IMR-90 (cell line): Measurements from ENCODE around the gene SIK3. TPM values are rescaled to one million over a fixed set of nuclear protein-coding genes. Genes with fewer than 3 reads are reported as not detected.

ENCODE experiments used
- ATAC-seq: fragments of 200-7000 bp; cut with Tn5 transposase; 2 replicates; pipeline ENCODE4 v1.9.1; 2020; ENCODE audit warnings: low read depth, mild to moderate bottlenecking, moderate library complexity
- BruUV-seq: library from RNA; stranded (reverse); fragments of 400-500 nt; replicated peaks from 2 replicates; lab custom pipeline; 2021; lab: Mats Ljungman, UMichigan
- CTCF ChIA-PET: fragments of 300-600 bp; formaldehyde crosslinking; extraction: SDS; loops from one replicate; lab custom pipeline; 2021; ENCODE audit warnings: antibody characterized with exemption; lab: Yijun Ruan, JAX
- POLR2A ChIA-PET: fragments of 300-600 bp; sonication (Branson Sonifier 250); formaldehyde crosslinking; loops from one replicate; lab custom pipeline; 2022; ENCODE audit warnings: antibody characterized with exemption; ENCODE audit not compliant: unreplicated experiment; lab: Charles Lee
- DNase-seq: peaks from one replicate; pipeline ENCODE4 v3.0.0; 2013
- H2AFZ ChIP-seq: replicated peaks from 2 replicates; pipeline ENCODE3; 2013; ENCODE audit warnings: low read length, mild to moderate bottlenecking; ENCODE audit not compliant: poor library complexity
- H2AK5ac ChIP-seq: 2 replicates; pipeline ENCODE4 v1.6.1; 2013; ENCODE audit warnings: low read depth, low read length, inconsistent platforms
- H2AK9ac ChIP-seq: replicated peaks from 2 replicates; pipeline ENCODE3; 2013; ENCODE audit warnings: mild to moderate bottlenecking, low read depth, low read length, moderate library complexity; ENCODE audit not compliant: poor library complexity
- H2BK120ac ChIP-seq: 2 replicates; pipeline ENCODE4 v1.6.1; 2013; ENCODE audit warnings: low read depth, low read length, inconsistent platforms
- H2BK15ac ChIP-seq: 3 replicates; pipeline ENCODE4 v1.6.1; 2013; ENCODE audit warnings: low read depth, low read length, inconsistent platforms
- H2BK20ac ChIP-seq: 2 replicates; pipeline ENCODE4 v1.6.1; 2013; ENCODE audit warnings: low read depth, mild to moderate bottlenecking, inconsistent platforms, low read length, moderate library complexity
- H2BK5ac ChIP-seq: 2 replicates; pipeline ENCODE4 v1.6.1; 2013; ENCODE audit warnings: mild to moderate bottlenecking, low read depth, low read length, inconsistent platforms; ENCODE audit not compliant: poor library complexity, severe bottlenecking
- H3K14ac ChIP-seq: replicated peaks from 2 replicates; pipeline ENCODE4 v1.6.1; 2013; ENCODE audit warnings: low read depth, low read length, inconsistent platforms
- H3K18ac ChIP-seq: 2 replicates; pipeline ENCODE4 v1.6.1; 2013; ENCODE audit warnings: low read depth, low read length, control low read depth
- H3K23ac ChIP-seq: 2 replicates; pipeline ENCODE4 v1.6.1; 2013; ENCODE audit warnings: low read depth, low read length, inconsistent platforms
- H3K27ac ChIP-seq: 2 replicates; pipeline ENCODE4 v1.5.1; 2013; ENCODE audit warnings: mild to moderate bottlenecking, control low read depth, low read length; ENCODE audit not compliant: insufficient read depth
- H3K27me3 ChIP-seq: 2 replicates; pipeline ENCODE4 v1.6.1; 2013; ENCODE audit warnings: low read length; ENCODE audit not compliant: control insufficient read depth, insufficient read depth
- H3K36me3 ChIP-seq: 2 replicates; pipeline ENCODE4 v1.6.1; 2013; ENCODE audit warnings: low read length, mixed read lengths; ENCODE audit not compliant: control insufficient read depth, insufficient read depth
- H3K4ac ChIP-seq: 2 replicates; pipeline ENCODE4 v1.6.1; 2013; ENCODE audit warnings: low read depth, low read length, inconsistent platforms
- H3K4me1 ChIP-seq: 2 replicates; pipeline ENCODE4 v1.6.1; 2013; ENCODE audit warnings: low read length, mixed read lengths; ENCODE audit not compliant: control insufficient read depth, insufficient read depth
- H3K4me2 ChIP-seq: 2 replicates; pipeline ENCODE4 v1.6.1; 2013; ENCODE audit warnings: low read depth, mild to moderate bottlenecking, control low read depth, low read length, moderate library complexity
- H3K4me3 ChIP-seq: 2 replicates; pipeline ENCODE4 v1.5.1; 2013; ENCODE audit warnings: low read depth, mild to moderate bottlenecking, control low read depth, low read length, moderate library complexity; ENCODE audit not compliant: insufficient read depth
- H3K56ac ChIP-seq: 2 replicates; pipeline ENCODE4 v1.6.1; 2013; ENCODE audit warnings: low read length, inconsistent platforms; ENCODE audit not compliant: insufficient read depth; ENCODE audit errors: extremely low read depth
- H3K79me1 ChIP-seq, 2 experiments: 2 replicates each; pipeline ENCODE4 v1.6.1; 2013; ENCODE audit warnings: low read length in 2 of 2, inconsistent platforms in 1 of 2, low read depth in 1 of 2
- H3K9ac ChIP-seq: 2 replicates; pipeline ENCODE4 v1.6.1; 2013; ENCODE audit warnings: low read depth, low read length, control low read depth
- H3K9me1 ChIP-seq: 2 replicates; pipeline ENCODE4 v1.6.1; 2013; ENCODE audit warnings: low read length, inconsistent platforms; ENCODE audit not compliant: insufficient read depth
- H3K9me3 ChIP-seq: 2 replicates; pipeline ENCODE4 v1.6.1; 2013; ENCODE audit warnings: low read length; ENCODE audit not compliant: control insufficient read depth, insufficient read depth
- H4K20me1 ChIP-seq: 2 replicates; pipeline ENCODE4 v1.6.1; 2013; ENCODE audit warnings: low read length, inconsistent platforms; ENCODE audit not compliant: insufficient read depth
- H4K5ac ChIP-seq: 2 replicates; pipeline ENCODE4 v1.6.1; 2013; ENCODE audit warnings: mild to moderate bottlenecking, low read depth, low read length, control low read depth
- H4K8ac ChIP-seq, 2 experiments: 2 replicates each; pipeline ENCODE4 v1.6.1; 2013; ENCODE audit warnings: low read depth in 2 of 2, low read length in 2 of 2, control low read depth in 1 of 2, inconsistent platforms in 1 of 2
- H4K91ac ChIP-seq: 2 replicates; pipeline ENCODE4 v1.6.1; 2013; ENCODE audit warnings: low read depth, low read length, inconsistent platforms; ENCODE audit not compliant: insufficient read depth
- BHLHE40 ChIP-seq: fragments of 150-350 bp; IDR thresholded peaks from 2 replicates; pipeline ENCODE4 v1.6.1; 2016; ENCODE audit warnings: mild to moderate bottlenecking, low read depth, low read length
- CHD1 ChIP-seq: IDR thresholded peaks from 2 replicates; pipeline ENCODE4 v1.6.1; 2012; ENCODE audit warnings: low read depth, low read length, improper control_type of control experiment
- CTCF ChIP-seq: conservative IDR thresholded peaks from 2 replicates; pipeline ENCODE4 v1.5.1; 2012; ENCODE audit warnings: mild to moderate bottlenecking, low read depth, low read length, improper control_type of control experiment
- ELK1 ChIP-seq: fragments of 150-350 bp; IDR thresholded peaks from 2 replicates; pipeline ENCODE4 v1.6.1; 2016; ENCODE audit warnings: low read depth, mild to moderate bottlenecking, low read length, moderate library complexity, borderline replicate concordance
- FOS ChIP-seq: fragments of 150-350 bp; IDR thresholded peaks from 2 replicates; pipeline ENCODE4 v1.6.1; 2016; ENCODE audit warnings: low read depth, low read length
- MAZ ChIP-seq: IDR thresholded peaks from 2 replicates; pipeline ENCODE4 v1.6.1; 2012; ENCODE audit warnings: low read depth, mild to moderate bottlenecking, low read length, improper control_type of control experiment, moderate library complexity, borderline replicate concordance
- MXI1 ChIP-seq: IDR thresholded peaks from 2 replicates; pipeline ENCODE4 v1.6.1; 2012; ENCODE audit warnings: low read depth, mild to moderate bottlenecking, low read length, moderate library complexity, borderline replicate concordance
- NFE2L2 ChIP-seq: fragments of 150-350 bp; IDR thresholded peaks from 2 replicates; pipeline ENCODE4 v1.6.1; 2016; ENCODE audit warnings: low read depth, mild to moderate bottlenecking, low read length
- POLR2A ChIP-seq: IDR thresholded peaks from 2 replicates; pipeline ENCODE4 v1.6.1; 2012; ENCODE audit warnings: mild to moderate bottlenecking, low read depth, low read length
- RCOR1 ChIP-seq: IDR thresholded peaks from 2 replicates; pipeline ENCODE4 v1.6.1; 2012; ENCODE audit warnings: mild to moderate bottlenecking, low read length, improper control_type of control experiment; ENCODE audit not compliant: insufficient replicate concordance
- RFX5 ChIP-seq: IDR thresholded peaks from 2 replicates; pipeline ENCODE4 v1.8.0; 2012; ENCODE audit warnings: low read depth, mild to moderate bottlenecking, low read length, moderate library complexity
- SMC3 ChIP-seq: fragments of 150-350 bp; IDR thresholded peaks from 2 replicates; pipeline ENCODE4 v1.6.1; 2016; ENCODE audit warnings: low read depth, mild to moderate bottlenecking, antibody characterized with exemption, low read length, moderate library complexity
- USF2 ChIP-seq: fragments of 150-350 bp; IDR thresholded peaks from 2 replicates; pipeline ENCODE4 v1.6.1; 2017; ENCODE audit warnings: mild to moderate bottlenecking, antibody characterized with exemption, low read length, low read depth
- WGBS, 2 experiments: methylation state at CpG; one replicate each; pipeline versions ENCODE4 v1.1.5 to v1.1.7; 2013; ENCODE audit warnings: missing lambda C conversion rate in 2 of 2; ENCODE audit not compliant: insufficient read length in 1 of 2; ENCODE audit errors: extremely low coverage in 2 of 2; 5-methylcytosine and 5-hydroxymethylcytosine counted together
- dilution Hi-C: fragments of 300-500 bp; cut with HindIII; formaldehyde crosslinking; loops from one replicate; pipeline ENCODE4 v1.14.3; 2018; ENCODE audit warnings: low sequenced_read_pairs; ENCODE audit not compliant: unreplicated experiment
- in situ Hi-C: fragments of 300-500 bp; cut with MboI; formaldehyde crosslinking; loops from 3 replicates; pipeline ENCODE4 v1.14.3; 2019; ENCODE audit warnings: low sequenced_read_pairs, inconsistent platforms, mixed read lengths
- intact Hi-C: fragments of 100-400 bp; cut with micrococcal nuclease; formaldehyde crosslinking; loops from 2 replicates; pipeline ENCODE4 v1.10.0; 2022
- polyA plus RNA-seq, 3 experiments: library from polyadenylated mRNA; depleted of rRNA; stranded (reverse); fragments of >200 nt; gene quantifications; 2 replicates each; pipeline ENCODE4 v1.2.3, GENCODE V29; 2012; ENCODE audit warnings: low replicate concordance in 1 of 3
- total RNA-seq: library from RNA; depleted of rRNA; stranded (reverse); fragments of >200 nt; gene quantifications from 2 replicates; pipeline ENCODE4 v1.2.3, GENCODE V29; 2012

SIK3 gene
- total and polyA plus RNA-seq, 2 of the 4 experiments (the other 2 are of a cell fraction): 8.2 to 9.1 TPM

- H3K9me3 ChIP-seq: no peaks in the 10 kb centered on the region
- H4K8ac ChIP-seq: peak overlapping the region in 1 of 2 experiments; percentile 16; a peak in 1 of 4 replicates
- H2AK9ac ChIP-seq: no peak overlapping the region
- no peak overlapping the region for H2AFZ ChIP-seq
- H2BK15ac ChIP-seq: peak overlapping the region; percentile 53; the same call in 2 of the 3 replicates
- dilution Hi-C loops: no loop called here
- peak overlapping the region; percentile 66; the same call in 1 of the 2 replicates for H2AK5ac ChIP-seq
- peak overlapping the region; percentile 61 for H2BK120ac ChIP-seq
- H3K36me3 ChIP-seq: peaks cover 17% of the 10 kb centered on the region
- peak overlapping the region; percentile 18; the same call in 1 of the 2 replicates for H2BK20ac ChIP-seq
- DNase-seq: peak; percentile 96
- no peak overlapping the region for H3K4me3 ChIP-seq
- H4K91ac ChIP-seq: no peak overlapping the region
- ATAC-seq: peak; percentile 87
- H3K4ac ChIP-seq: peak overlapping the region; percentile 44
- H3K14ac ChIP-seq: peak overlapping the region; percentile 62
- POLR2A ChIA-PET: interaction anchor here (0.5 kb wide), 1 partner anchor 290 kb away, joined by 3 read pairs; the partner anchor contains the start of gene PAFAH1B2
- no peak overlapping the region for H3K9ac ChIP-seq
- CTCF ChIA-PET: interaction anchor here (1.0 to 1.4 kb wide), 3 partner anchors 17 to 63 kb away, joined by 4 read pairs; partner anchors contain the start of gene APOA5
- peaks cover 23% of the 10 kb centered on the region for H3K9me1 ChIP-seq
- no peak overlapping the region for H3K56ac ChIP-seq
- intact Hi-C loops: loop anchor here (10.0 kb wide), 1 partner anchor 371 kb away; no protein-coding TSS in a partner anchor
- peak overlapping the region; percentile 9; the same call in 1 of the 2 replicates for H3K23ac ChIP-seq
- WGBS, 2 experiments: 0% methylated on average over 1 of the region's 6 CpGs; no CpG with 5 or more reads in 1 of the 2 experiments
- no peak overlapping the region for H4K5ac ChIP-seq
- H3K4me2 ChIP-seq: peak overlapping the region; percentile 48
- peaks cover 17% of the 10 kb centered on the region for H4K20me1 ChIP-seq
- no peaks in the 10 kb centered on the region for H3K27me3 ChIP-seq
- H3K79me1 ChIP-seq: peaks cover 6 to 30% of the 10 kb centered on the region in 2 experiments; a peak in 3 of 4 replicates
- H3K4me1 ChIP-seq: peaks cover 23% of the 10 kb centered on the region
- H3K27ac ChIP-seq: peak overlapping the region; percentile 41
- in situ Hi-C loops: no loop called here
- no peak overlapping the region; the same call in 1 of the 2 replicates for H3K18ac ChIP-seq
- BruUV-seq: no TSS peak
- peak overlapping the region; percentile 59 for H2BK5ac ChIP-seq
- no peak for TF ChIP-seq MAZ
- no peak for TF ChIP-seq CHD1
- no peak; the same call in 1 of the 2 replicates for TF ChIP-seq MXI1
- TF ChIP-seq POLR2A: no peak
- TF ChIP-seq RCOR1: no peak
- TF ChIP-seq FOS: 0 out of 2 replicates have a peak, but pooled peaks have one; percentile 42
- no peak for TF ChIP-seq CTCF
- 0 out of 2 replicates have a peak, but pooled peaks have one; percentile 8 for TF ChIP-seq USF2
- no peak; the same call in 1 of the 2 replicates for TF ChIP-seq NFE2L2
- no peak for TF ChIP-seq RFX5
- TF ChIP-seq SMC3: no peak
- TF ChIP-seq ELK1: no peak
- peak; percentile 81 for TF ChIP-seq BHLHE40
These were observed 244.7 kb downstream of the SIK3 start for GRCh38 chr11:116853461-116854073.
